ENCODE data around the gene C1orf115.
A peak's percentile ranks its signal among the peaks of the same experiment; 100 is the strongest.
"Not testable (repeated sequence)": the region's sequence is repeated elsewhere in the genome, so short reads cannot be mapped to it uniquely, and the experiment has no call there.

The C1orf115 gene

GRCh38 chr1:220730486-220730885, 40.3 kb downstream of the C1orf115 start:
- FAIRE-seq, result no peak

DNA sequence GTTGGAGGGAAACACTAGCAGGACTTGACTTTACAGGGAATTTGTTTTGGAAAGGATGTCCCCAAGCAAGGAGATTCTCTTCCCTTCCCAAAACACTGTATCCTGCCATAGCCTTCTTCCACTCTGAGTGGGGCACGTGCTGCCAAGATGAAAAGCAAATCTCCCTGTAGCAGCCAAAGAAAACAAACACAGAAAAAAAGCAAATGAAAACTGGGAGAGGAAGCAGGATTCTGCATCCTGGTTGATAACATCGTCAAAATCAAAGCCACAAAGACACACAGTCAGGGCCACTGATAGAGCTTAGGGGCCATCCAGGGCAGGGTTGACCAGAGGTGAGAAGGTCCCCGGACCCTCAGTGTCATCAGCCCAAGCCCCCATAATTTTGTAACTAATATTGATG, 42.0 kb downstream of the C1orf115 start:
- FAIRE-seq, result no peak

DNA sequence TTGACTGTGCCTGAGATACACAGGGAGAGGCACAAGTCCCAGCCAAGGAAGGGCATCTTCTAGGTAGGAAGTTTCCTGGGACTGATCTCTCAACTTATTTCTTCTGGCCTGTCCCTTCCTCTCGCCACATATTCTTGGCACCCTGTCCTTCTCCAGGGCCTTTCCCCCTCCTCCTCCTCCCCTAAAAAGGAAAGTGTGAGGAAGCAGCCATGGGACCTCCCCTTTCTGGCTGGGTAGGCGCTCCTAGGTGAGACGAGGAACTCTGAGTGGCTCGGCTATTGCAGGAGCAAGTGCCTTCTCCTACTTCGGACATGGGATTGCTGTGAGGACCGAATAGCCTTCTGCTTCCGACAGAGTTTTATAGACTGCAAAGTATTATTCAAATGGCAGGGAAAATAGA, 42.5 kb downstream of the C1orf115 start:
- FAIRE-seq, result no peak

DNA sequence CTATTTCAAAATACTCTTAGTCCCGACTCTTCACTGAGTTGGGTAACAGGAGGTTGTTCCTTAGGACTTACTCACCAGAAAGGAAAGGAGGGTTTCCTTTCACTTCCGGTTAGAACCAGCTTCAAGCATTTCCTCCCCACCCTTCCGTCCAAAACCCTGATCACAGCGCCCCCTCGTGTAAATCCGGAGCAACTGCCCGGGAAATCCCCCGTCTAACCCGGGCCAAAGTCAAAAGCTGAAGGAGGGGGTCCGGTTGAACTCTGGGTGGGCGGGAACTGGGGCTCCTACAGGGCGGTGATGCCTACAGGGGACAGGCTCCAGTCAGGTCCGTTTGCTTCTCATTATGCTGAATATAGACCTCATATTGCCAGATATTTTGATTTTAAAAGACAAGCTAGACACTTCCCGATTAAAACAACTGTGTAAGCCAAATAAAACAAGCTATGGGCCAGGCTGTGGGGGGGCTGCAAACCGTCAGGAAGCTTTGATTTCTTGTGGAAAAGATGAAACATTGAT, 43.0 kb downstream of the C1orf115 start:
- peak; percentile 29 for FAIRE-seq

DNA sequence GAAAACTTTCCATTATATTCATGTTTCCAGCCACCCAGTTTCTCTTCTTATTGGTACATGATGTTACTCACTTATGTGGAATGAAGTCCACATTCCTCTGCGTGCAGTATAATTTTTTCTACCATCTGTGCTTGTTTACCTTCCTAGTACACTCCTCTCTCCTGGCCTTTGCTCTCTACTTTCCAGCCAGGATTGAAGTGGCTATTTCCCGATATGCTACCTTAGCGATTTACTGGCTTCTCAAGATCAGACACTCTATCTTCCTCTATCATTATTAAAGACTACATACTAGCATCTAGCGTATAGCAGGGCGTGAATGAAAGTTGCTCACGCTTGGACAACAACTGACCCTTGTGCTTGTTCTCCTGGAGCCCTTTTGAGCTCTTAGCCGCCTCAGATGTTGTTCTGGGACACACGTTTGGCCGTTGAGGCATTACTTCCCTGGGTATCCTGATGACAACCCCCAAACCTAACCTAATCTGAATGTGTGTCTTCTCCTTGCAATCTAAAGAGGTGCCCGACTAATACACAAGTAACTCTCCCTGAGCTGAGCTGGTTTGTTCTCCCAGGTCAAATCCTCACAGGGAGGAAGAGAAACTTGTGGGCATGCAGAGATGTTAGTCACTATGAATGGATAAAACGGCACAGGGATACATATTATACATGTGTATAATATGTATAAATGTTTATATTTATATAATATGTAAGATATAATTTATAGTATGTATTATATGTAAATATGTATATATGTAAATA, 44.6 kb downstream of the C1orf115 start:
- FAIRE-seq, result no peak

DNA sequence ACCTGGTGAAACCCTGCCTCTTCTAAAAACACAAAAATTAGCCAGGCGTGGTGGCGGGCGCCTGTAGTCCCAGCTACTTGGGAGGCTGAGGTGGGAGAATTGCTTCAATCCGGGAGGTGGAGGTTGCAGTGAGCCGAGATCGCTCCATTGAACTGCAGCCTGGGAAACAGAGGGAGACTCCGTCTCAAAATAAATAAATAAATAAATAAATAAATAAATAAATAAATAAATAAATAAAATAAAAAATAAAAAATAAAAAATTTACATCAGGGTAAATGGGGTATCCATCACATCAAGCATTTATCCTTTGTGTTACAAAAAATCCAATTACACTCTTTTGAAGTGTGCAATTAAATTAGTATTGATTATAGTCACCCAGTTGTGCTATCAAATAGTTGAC, 46.1 kb downstream of the C1orf115 start:
- FAIRE-seq, result not testable (repeated sequence)

DNA sequence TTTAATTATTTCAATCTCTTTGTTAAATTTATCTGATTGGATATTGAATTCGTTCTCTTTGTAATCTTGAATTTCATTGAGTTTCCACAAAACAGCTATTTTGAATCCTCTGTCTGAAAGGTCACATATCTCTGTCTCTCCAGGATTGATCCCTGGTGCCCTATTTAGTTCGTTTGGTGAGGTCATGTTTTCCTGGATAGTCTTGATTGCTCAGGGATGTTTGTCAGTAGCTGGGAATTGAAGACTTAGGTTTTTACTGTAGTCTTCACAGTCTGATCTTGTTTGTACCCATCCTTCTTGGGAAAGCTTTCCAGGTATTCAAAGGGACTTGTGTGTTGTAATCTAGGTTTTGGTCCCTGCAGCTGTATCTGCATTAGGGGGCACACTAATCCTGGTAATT, 51.2 kb downstream of the C1orf115 start:
- FAIRE-seq, result no peak

GRCh38 chr1:220741825-220742224, 51.7 kb downstream of the C1orf115 start:
- no peak for FAIRE-seq

DNA sequence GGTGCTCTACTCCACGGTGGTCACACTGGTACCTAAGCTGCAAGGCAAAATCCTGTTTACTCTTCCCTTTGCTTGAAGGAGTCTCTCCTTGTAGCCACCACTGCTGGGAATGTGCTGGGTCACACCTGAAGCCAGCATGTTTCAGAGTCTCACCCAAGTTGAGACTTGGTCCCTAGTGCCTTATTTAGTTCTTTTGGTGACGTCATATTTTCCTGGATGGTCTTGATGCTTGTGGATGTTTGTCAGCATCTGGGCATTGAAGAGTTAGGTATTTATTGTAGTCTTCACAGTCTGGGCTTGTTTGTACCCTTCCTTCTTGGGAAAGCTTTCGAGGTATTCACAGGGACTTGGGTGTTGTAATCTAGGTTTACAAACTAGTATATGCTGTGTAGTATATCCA, 52.4 kb downstream of the C1orf115 start:
- FAIRE-seq, result no peak

DNA sequence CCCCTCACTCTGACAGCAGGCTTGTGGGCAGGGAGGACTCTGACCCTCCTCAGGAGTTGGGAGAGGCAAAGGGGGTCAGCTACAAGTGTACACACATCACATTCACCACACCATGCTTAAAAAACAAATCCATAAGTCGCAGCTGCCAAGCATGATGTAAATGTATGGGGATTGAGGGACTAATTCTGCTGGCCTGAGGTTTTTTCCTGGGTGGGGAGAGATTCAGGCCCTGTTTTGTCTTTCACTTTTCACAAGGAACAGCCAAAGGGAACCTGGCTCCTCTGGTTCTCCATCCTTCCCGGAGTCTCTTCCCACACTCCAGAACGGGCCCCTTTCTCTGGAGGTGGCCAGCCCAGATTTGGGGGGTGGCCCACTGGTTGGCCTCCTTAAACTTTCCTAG, 56.7 kb downstream of the C1orf115 start:
- FAIRE-seq, result no peak

DNA sequence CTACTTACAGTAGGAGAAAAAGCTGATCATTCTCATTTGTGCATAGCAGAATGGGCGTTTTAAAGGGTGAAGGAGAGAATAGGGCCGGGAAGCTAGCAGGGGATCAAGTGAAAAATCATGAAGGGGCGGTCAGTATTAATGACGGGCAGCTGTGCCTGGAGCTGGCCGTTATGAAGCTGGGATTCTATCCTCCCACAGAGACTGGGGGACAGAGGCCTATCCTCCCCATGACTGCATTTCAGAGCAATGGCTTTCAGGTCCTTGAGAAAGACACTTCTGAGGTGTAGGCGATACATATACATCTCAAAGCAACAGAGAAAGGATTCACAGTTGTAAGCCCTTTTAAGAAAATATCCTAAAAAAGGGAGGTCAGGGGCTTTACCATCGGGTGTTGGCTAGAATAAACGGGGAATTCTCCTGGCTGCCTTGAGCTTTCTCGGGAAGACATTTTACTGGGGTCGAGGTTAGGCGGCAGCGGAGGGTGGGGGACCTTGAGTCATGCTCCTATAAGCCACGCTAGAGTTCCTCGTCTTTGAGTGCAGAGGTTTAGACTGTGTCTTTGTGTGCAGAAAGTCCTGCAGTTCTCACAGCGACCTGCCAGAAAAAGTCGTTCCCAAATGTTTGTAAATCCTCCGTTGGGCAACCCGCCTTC, 57.4 kb downstream of the C1orf115 start:
- no peak for FAIRE-seq

GRCh38 chr1:220748089-220748934, 58.1 kb downstream of the C1orf115 start, which contains the start of gene MTARC2:
TSS of gene MTARC2 (plus strand) at chr1:220748322. CDS start at chr1:220748532, 210 bp downstream.
- FAIRE-seq, result no peak
